Measurements from ENCODE around the gene KHNYN. TPM values are rescaled to one million over a fixed set of nuclear protein-coding genes. Genes with fewer than 3 reads are reported as not detected.

KHNYN gene
- total RNA-seq, 1 experiment from 2014 or later, result 31.1 TPM

Other genes with a start within 250 kb of the KHNYN start
- gene IPO4, start 241.1 kb upstream of the KHNYN start, total RNA-seq (2014; rRNA removed; shearing (Covaris generic); ENCODE audit: low replicate concordance), result 25.7 and 32.7 TPM in 2 replicates
- gene TM9SF1, start 234.5 kb upstream of the KHNYN start, total RNA-seq (2014; rRNA removed; shearing (Covaris generic); ENCODE audit: low replicate concordance), result 50.9 and 57.1 TPM in 2 replicates
- not detected in 2 replicates for gene TSSK4, start 224.3 kb upstream of the KHNYN start, total RNA-seq (2014; rRNA removed; shearing (Covaris generic); ENCODE audit: low replicate concordance)
- gene CHMP4A, start 216.5 kb upstream of the KHNYN start, total RNA-seq (2014; rRNA removed; shearing (Covaris generic); ENCODE audit: low replicate concordance), result 23.3 and 52.2 TPM in 2 replicates
- 19.8 and 23.5 TPM in 2 replicates for gene MDP1, start 213.9 kb upstream of the KHNYN start, total RNA-seq (2014; rRNA removed; shearing (Covaris generic); ENCODE audit: low replicate concordance)
- 129 and 160 TPM in 2 replicates for gene NEDD8, start 197.6 kb upstream of the KHNYN start, total RNA-seq (2014; rRNA removed; shearing (Covaris generic); ENCODE audit: low replicate concordance)
- gene GMPR2, start 197.0 kb upstream of the KHNYN start, total RNA-seq (2014; rRNA removed; shearing (Covaris generic); ENCODE audit: low replicate concordance), result 57.8 and 93.4 TPM in 2 replicates
- gene TINF2, start 187.3 kb upstream of the KHNYN start, total RNA-seq (2014; rRNA removed; shearing (Covaris generic); ENCODE audit: low replicate concordance), result 27.7 and 38.3 TPM in 2 replicates
- gene TGM1, start 166.8 kb upstream of the KHNYN start, total RNA-seq (2014; rRNA removed; shearing (Covaris generic); ENCODE audit: low replicate concordance), result 0.44 TPM in 1 of 2 replicates, not detected in the other
- 10.3 and 12.9 TPM in 2 replicates for gene RABGGTA, start 158.4 kb upstream of the KHNYN start, total RNA-seq (2014; rRNA removed; shearing (Covaris generic); ENCODE audit: low replicate concordance)
- 5.3 and 9.2 TPM in 2 replicates for gene DHRS1, start 130.2 kb upstream of the KHNYN start, total RNA-seq (2014; rRNA removed; shearing (Covaris generic); ENCODE audit: low replicate concordance)
- 8.8 and 13.8 TPM in 2 replicates for gene NOP9, start 130.1 kb upstream of the KHNYN start, total RNA-seq (2014; rRNA removed; shearing (Covaris generic); ENCODE audit: low replicate concordance)
- 1.0 and 6.8 TPM in 2 replicates for gene CIDEB, start 122.0 kb upstream of the KHNYN start, total RNA-seq (2014; rRNA removed; shearing (Covaris generic); ENCODE audit: low replicate concordance)
- gene LTB4R2, start 119.8 kb upstream of the KHNYN start, total RNA-seq (2014; rRNA removed; shearing (Covaris generic); ENCODE audit: low replicate concordance), result 0.98 TPM in 1 of 2 replicates, not detected in the other
- gene LTB4R, start 118.5 kb upstream of the KHNYN start, total RNA-seq (2014; rRNA removed; shearing (Covaris generic); ENCODE audit: low replicate concordance), result 0.12 and 2.7 TPM in 2 replicates
- gene ADCY4, start 94.9 kb upstream of the KHNYN start, total RNA-seq (2014; rRNA removed; shearing (Covaris generic); ENCODE audit: low replicate concordance), result not detected in 2 replicates
- not detected in 2 replicates for gene RIPK3, start 90.0 kb upstream of the KHNYN start, total RNA-seq (2014; rRNA removed; shearing (Covaris generic); ENCODE audit: low replicate concordance)
- not detected in 2 replicates for gene NFATC4, start 61.8 kb upstream of the KHNYN start, total RNA-seq (2014; rRNA removed; shearing (Covaris generic); ENCODE audit: low replicate concordance)
- gene NYNRIN, start 31.0 kb upstream of the KHNYN start, total RNA-seq (2014; rRNA removed; shearing (Covaris generic); ENCODE audit: low replicate concordance), result 0.03 TPM in 1 of 2 replicates, not detected in the other
- gene CBLN3, start 286 bp upstream of the KHNYN start, total RNA-seq (2014; rRNA removed; shearing (Covaris generic); ENCODE audit: low replicate concordance), result 0.81 and 2.2 TPM in 2 replicates
- gene SDR39U1, start 12.8 kb downstream of the KHNYN start, total RNA-seq (2014; rRNA removed; shearing (Covaris generic); ENCODE audit: low replicate concordance), result 17.2 and 31.0 TPM in 2 replicates
- not detected in 2 replicates for gene CMA1, start 78.3 kb downstream of the KHNYN start, total RNA-seq (2014; rRNA removed; shearing (Covaris generic); ENCODE audit: low replicate concordance)
- gene CTSG, start 146.3 kb downstream of the KHNYN start, total RNA-seq (2014; rRNA removed; shearing (Covaris generic); ENCODE audit: low replicate concordance), result not detected in 2 replicates
- not detected in 2 replicates for gene GZMH, start 179.7 kb downstream of the KHNYN start, total RNA-seq (2014; rRNA removed; shearing (Covaris generic); ENCODE audit: low replicate concordance)
- not detected in 2 replicates for gene GZMB, start 204.2 kb downstream of the KHNYN start, total RNA-seq (2014; rRNA removed; shearing (Covaris generic); ENCODE audit: low replicate concordance)

Data from Caki2 (cell line).